Measurements from ENCODE around the gene DNAJC8.

Gene DNAJC8

DNA sequence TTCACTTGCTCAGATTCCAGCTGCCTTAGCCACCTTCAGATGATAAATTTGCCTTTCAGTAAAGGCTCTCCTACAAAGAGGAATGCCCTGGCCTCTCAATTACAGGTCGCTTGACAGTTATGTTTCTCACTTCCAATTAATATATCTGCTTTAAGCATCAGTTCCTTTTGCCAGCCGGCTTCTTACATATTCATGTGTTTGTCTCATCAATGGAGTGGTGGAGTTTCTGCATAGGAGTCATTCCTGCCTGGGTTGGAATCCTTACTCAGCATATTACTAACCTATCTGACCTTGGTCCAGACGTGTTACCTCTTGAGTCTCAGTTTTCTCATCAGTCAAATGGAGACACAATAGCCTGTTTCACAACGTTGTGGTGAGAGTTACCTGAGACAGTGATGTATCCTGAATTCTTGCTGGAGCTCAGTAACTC is 17.1 kb upstream of the DNAJC8 start:
- DNase-seq (ENCODE audit: low spot score), result no peak

DNA sequence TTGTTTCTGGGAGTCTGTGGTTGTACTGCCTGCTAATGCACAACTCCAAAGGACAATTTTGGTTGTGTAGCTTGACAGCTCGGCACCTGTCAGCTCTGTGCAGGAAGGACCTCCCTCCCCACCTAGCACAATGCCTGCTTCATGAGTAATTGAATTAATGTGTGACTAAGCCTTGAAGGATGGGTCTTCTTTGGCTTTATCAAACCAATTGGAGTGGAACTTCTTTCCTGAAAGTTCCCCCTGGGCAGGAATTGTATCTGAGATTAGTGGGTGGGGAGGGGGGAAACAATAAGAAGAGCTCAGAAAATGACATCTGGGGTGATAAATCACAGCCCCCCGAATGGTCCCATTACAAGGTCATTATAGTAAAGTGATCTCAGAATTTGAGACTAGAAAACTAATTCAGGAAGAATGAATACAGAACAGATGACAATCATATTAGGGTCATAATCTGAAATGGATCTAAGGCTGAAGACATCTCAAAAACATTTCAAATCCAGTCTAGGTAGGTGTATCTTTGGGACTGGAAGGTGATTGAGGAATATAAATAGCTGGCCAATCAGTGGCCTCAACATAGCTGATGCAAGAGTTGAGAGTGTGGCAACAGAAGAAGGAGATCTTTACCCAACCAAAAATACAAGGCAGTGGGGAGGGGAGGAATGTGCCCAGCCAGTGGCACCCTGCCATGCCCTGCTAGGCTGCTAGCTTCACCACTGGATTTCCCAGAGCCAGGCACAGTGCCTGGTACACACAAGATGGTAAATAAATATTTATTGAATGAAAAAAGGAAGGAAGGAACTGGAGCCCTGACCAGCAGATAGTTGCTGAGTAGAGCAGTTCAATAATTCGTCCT is 16.4 kb upstream of the DNAJC8 start:
- peak; percentile 36 for DNase-seq (ENCODE audit: low spot score)

DNA sequence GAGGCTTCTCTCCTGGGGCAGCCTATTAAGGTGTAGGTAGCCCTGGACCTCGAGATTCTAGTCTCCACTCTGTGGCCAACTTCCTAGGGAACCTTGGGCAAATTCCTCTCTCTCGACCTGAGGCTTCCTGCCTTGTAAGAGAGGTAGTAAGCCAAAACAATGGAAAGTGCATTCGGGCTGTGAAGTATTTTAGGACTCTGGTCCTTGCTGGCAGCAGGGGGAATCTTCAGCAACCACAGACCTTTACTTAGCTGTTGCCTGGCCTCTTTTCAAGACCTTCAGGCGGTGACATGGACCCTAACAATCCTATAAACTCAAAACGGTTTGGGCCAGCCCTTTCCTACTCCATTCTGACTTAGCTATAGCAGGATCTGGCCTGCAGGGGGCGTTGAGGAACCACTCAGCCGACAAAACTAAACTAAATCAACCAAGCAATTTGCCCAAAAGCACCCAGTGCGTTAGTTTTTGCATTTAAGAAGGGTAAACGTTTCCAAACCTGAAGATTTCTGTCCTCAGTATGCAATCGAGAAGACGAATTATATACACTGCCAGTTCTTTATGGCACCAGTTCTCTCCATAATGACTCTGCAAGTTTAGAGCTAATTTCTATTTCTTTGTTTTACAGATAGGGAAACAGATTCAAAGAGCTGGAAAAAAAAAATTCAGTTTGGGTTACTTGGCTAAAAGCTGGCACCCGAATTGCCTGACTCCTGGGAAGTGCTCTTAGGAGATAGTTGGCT is 15.6 kb upstream of the DNAJC8 start:
- DNase-seq (ENCODE audit: low spot score), result peak; percentile 83

DNA sequence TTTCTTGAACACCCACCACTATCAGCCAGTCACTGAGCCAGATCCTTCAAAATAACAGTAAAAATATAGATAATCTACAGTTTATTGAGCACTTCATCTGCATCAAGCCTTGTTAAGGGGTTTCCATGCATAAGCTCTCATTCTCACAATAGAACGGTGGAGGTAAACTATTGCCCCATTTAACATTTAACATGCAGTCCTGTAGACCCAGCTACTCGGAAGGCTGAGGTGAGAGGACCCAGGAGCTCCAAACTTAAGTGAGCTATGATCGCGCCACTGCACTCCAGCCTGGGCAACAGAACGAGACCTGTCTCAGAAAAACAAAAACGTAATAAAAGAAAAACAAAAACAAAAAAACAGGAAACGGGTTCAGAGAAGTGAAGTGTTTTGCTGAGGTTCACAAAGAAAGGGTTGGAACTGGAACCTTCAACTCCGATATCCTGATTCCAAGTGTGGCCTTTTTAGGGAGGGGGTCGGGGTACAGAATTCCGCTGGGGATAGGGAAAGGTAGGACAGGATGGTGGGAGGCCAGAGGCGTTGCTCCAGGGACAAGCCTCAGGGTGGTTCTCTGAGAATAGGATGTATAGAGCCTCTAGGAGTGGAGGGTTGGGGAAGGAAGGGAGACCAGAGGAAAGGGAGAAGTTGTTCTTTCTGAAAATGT is 14.9 kb upstream of the DNAJC8 start:
- DNase-seq (ENCODE audit: low spot score), result no peak

DNA sequence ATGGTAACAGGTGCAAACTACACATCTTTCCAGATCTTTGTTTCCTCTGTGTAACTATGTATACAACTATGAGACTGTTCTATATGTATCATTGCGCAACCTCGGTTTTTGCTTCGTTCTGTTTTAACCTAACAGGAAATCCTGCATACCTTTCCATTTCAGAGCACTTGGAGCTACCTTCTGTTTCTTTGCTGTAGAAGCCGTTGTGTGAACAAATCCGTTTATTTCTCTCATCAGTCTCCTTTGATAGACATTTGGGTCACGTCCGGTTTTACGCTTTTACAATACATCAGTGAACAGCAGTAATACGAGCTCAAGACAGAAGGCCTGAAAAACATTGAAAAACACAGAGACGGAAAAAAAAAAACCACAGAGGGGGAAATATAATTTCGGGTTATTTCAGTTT is 13.6 kb upstream of the DNAJC8 start:
- DNase-seq (ENCODE audit: low spot score), result peak; percentile 70

DNA sequence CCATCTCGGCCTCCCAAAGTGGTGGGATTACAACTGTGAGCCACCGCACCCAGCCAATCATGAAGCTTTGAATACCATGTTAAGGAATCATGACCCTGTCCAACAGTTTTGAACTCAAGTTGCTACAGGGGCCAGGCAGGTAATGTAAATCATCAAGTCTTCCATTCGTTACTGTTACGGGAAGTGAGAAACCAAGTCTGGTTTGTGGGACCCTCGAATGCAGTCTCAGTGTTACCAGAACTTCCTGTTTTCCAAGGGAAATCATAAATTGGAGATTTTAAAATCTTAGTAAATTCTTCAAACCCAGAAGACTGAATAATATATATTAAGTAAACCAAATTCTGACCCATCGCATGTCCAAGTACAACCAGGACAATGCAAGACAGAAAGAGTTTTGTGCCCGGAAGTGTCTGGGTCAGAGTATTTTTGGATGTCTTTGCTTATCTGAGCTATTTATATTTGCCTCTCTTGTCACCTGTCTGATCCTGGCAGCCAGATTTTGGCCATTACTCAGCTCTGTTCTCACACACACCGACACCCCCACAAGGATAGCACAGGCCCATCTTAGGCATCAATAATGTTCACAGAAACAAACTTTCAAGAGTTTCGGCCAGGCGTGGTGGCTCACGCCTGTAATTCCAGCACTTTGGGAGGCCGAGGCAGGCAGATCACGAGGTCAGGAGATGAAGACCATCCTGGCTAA is 11.9 kb upstream of the DNAJC8 start:
- DNase-seq (ENCODE audit: low spot score), result no peak

DNA sequence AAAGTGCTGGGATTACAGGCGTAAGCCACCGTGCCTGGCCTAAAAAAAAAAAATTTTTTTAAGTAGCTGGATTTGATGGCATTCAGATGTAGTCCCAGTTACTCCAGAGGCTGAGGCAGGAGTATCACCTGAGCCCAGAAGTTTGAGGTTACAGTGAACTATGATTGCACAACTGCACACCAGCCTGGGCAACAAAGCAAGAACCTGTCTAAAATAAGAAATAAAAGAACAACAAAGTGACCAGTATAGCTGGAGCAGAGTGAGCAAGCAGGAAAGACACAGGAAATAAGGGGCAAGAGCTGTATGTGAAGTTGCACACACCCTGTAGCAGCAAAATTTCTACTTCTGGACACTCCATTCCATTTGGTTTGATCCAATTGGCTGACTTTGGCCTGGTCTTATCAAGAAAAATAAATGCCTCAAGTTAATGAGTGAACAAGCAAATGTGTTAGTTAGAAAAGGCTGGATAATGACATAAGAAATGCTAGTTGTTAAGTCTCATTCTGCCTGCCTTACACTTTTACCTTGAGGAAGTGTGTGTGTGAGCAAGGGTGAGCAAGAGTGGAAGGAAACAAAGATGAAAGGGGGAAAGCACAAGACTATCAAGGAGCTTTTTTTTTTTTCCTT is 11.0 kb upstream of the DNAJC8 start:
- DNase-seq (ENCODE audit: low spot score), result peak; percentile 38

DNA sequence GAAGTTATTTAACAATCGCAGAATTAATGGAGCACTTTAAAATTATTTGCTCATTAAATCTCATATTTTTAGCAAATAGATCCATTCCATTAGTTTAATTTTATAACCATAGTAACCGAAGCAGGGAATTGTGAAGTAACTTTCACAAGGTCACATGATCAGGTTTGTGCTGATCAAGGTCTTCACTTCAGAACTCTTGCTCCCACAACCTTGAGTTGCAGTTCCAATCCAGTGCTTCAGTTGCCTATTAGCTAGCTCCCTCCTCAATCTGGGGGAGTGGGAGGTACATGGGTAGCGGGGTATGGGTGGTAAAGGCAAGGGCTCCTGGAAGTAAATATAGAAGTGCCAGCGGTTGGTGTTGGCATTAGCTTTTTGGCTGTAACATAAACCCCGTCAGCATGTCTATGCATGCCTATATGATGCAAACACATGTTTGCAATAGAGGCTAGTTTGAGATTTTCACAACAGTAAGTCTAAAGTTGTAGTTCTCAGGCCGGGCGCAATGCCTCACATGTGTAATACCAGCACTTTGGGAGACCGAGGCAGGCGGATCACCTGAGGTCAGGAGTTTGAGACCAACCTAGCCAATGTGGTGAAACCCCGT is 8.9 kb upstream of the DNAJC8 start:
- DNase-seq (ENCODE audit: low spot score), result no peak

DNA sequence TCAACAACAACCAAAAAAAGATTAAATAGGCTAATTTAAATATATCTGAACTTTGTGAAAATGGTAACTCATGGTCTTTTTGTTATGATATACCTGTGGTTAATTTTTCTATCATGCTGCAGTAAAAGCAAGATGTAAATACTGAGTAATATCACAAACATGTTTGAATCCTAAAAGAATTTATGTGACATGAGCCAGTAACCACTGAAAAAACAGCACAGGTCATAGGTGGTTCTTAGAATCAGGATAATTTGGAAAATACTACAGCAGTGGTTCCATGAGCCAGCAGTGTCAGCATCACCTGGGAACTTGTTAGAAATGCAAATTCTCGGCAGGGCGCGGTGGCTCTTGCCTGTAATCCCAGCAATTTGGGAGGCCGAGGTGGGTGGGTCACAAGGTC is 7.2 kb upstream of the DNAJC8 start:
- no peak for DNase-seq (ENCODE audit: low spot score)

DNA sequence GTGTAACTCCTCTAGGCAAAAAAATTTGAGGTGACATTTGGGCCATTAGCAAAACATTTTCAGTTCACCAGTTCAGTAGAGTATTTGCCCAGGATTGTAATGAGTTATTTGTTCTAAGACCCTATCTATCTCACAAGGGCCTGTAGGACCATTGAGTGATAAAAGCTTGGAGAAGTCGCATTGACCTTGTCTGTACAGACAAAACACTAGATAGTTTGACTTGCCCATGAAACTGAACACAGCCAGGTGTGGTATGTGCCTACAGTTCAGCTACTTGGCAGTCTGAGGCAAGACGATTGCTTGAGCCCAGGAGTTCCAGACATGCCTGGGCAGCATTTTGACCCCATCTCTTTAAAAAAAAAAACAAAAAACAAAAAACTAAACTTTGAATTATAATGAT is 6.2 kb upstream of the DNAJC8 start:
- no peak for DNase-seq (ENCODE audit: low spot score)

DNA sequence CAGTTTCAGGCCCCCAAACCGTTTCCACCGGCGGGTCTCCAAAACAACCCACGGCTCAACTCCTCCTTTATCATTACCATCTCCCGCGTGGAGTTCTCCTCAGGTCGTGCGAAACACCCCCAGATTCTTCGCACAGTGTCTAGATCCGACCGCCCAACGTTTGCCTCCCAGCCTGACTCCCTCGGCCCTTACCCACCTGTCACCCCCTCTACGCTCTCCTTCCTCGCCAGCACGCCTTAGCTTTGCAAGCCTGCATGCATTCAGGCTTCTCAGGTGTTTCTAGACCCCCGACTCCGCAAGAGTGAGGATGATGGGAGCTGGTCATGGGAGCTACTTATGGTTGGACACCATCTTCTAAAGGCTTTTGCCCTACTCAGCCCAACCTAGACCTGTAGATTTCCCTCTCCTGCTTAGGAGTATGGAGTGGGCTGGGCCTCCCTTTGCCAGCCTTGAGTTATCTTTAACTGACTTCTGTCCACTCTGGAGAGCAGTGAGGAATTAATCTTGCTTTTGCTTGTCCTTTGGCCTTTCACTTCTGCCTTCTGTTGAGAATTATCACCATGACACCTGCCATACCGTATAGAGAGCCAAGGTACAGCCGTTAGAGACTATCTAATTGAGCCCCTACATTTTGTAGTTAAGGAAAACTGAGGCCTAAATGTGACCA is 4.0 kb upstream of the DNAJC8 start:
- no peak for DNase-seq (ENCODE audit: low spot score)

DNA sequence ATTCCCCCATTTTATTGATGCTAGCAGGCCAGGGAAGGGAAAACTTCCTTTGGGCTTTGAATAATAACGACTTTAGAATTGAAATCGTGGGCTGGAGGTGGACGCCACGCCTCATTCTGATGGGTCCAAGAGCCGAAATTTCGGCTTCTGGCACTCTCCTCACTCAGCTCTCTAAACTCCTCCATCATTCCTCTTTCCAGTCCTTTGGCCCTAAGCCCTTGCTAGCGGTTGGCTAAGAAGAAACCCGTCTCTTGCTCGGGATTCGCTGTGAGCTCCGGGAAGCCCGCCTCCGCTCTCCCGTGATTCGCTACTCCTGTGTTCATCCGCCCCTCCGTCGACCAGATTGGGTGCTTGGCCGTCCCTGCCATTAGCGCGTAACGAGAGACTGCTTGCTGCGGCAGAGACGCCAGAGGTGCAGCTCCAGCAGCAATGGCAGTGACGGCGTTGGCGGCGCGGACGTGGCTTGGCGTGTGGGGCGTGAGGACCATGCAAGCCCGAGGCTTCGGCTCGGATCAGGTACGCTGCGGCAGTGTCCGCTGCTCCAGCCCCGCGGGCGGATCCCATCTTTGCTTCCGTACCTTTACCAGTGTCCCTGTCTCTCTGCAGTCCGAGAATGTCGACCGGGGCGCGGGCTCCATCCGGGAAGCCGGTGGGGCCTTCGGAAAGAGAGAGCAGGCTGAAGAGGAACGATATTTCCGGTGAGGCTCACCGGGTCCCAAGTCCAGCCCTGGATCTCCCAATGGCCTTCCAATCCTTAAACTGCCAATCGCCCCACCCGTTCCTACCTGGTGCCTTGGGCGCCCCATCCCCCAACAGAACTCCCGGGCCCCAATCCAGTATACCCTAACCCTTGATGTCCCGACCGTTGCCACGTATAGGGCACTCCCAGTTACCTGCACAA is 3.2 kb upstream of the DNAJC8 start, which contains the start of gene ATP5IF1:
Gene ATP5IF1, plus strand, starts transcription at position 370 of the 901 bp plus-strand sequence. Its CDS starts 60 bp downstream, at position 430.
- peak; percentile 96 for DNase-seq (ENCODE audit: low spot score)

DNA sequence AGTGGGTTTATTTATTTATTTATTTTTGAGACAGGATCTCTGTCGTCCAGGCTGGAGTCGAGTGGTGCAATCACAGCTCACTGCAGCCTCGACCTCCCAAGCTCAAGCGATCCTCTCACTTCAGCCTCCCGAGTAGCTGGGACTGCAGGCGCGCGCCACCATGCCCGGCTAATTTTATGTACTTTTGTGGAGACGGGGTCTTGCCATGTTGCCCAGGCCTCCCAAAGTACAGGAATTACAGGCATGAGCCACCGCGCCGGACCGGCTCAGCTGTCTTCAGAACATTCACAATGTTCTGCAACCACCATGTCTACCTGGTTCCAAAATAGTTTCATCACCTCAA is 406 bp upstream of the DNAJC8 start:
- DNase-seq (ENCODE audit: low spot score), result no peak

DNA sequence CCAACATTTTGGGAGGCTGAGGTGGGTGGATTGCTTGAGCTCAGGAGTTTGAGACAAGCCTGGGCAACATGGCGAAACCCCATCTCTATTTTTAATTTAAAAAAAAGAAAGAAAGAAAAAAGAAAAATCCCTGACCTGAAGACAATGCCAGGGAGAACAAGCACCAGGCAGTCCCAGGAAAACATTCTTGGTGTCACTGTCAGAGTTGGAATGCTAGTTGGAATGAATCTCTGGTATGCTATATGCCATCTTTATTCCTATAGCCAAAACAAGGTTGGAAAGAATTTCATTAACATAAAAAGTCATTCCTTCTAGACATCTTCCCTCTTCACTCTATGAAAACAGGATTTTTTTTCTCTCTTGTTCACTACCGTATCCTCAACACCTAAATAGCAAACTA is 2.8 kb downstream of the DNAJC8 start:
- no peak for DNase-seq (ENCODE audit: low spot score)

DNA sequence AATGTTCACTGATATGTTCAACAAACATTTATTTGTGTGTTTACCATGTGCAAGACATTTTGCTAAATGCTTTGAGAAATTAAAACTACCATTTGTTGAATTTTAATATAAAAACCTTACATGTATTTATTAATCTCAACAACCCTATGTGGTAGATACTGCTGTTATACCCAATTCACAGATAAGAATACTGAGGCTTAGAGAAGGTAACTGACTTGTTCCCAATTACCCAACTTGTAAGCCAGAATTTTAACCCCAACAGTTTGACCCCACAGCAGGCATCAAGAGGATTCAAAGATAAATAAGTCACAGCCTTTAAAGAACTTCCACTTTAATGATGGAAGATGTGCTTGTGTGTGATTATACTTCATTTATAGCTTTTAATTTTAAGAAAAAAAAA is 3.7 kb downstream of the DNAJC8 start:
- DNase-seq (ENCODE audit: low spot score), result no peak

DNA sequence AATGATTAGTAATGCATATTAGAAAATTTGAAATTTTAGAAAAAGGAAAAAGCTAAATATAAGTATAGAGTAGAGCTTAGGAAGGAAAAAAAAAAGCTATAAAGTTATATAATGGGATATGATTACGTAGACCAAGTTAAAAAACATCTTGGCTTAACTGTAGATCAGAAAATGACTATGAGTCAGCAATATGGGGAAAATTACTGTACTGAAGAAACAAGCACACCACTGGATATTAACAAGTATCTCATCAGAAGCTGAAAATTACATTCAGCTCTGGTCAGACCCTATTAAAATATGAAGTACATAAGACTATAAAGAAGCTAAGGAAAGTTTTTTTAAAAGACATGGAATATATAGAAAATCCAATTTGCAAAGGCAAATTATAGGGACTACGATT is 19.5 kb downstream of the DNAJC8 start:
- no peak for DNase-seq (ENCODE audit: low spot score)

DNA sequence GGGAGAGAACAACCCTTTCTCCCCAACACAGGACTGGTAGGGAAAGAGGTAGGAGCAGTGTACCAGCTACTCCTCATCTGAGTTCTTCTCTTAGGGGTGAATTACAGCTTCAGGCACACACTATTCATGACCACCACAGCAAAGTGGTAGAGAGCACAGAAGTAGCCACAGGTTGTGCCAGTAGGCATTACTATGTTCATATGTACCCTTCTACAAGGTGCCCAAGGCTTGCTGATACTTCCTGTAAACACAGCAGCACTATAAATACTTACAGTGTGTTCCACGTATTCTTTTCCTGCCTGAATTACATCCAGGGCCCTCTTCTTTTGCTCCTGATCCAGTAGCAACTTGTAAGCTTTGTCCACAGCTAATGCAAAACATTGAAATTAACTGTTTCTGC is 23.1 kb downstream of the DNAJC8 start:
- DNase-seq (ENCODE audit: low spot score), result no peak

DNA sequence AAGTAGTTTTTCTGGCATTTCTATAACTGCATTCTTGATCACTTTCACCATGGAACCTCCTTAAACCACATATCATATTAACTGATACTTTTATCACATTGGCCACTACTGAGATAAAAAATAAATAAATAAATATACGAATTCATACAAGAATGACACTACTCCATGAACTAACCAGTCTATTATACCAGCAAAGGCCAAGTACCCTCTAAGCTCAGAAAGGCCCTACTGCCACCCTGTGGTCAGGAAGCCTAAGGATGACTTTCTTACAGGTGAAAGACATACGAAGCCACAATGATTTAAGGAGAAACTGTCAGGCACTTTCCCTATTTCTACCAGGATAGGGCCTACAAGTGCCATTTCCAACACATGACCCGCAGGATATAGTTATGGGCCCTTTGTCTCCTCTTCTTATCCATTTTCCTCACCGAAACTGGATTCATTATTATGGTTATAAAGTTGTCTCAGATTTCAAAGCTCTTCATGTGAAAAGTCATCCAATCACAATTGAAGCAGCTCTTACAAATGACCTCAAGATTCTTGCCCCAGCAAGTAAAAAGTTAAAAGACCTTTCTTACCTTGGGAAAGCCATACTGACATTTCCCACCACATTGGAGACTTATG is 23.9 kb downstream of the DNAJC8 start:
- peak; percentile 59 for DNase-seq (ENCODE audit: low spot score)

DNA sequence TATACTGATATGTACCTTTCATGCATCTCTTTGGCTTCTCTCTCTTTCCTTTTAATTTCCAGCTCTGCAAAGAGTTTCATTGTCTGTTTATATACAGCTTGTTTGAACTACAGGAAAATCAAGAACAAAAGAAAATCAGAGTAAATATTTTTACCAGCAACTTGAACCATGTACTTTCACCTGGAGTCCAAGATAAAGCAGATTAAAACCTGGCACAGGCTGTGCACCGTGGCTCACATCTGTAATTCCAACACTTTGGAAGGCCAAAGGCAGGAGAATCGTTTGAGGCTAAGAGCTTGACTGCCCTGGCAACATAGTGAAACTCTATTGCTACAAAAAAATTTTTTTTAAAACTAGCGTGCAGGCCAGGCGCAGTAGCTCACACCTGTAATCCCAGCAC is 27.6 kb downstream of the DNAJC8 start:
- DNase-seq (ENCODE audit: low spot score), result no peak

All from CD4-positive, alpha-beta T cell treated with Interleukin-6 at 100 ng/mL for 8 hours (primary cell).